Measurements from ENCODE around the gene GSC2.

- TF ChIP-seq CTCF (IDR thresholded peaks at IDR 0.05): no peak
- TF ChIP-seq POLR2A (IDR thresholded peaks at IDR 0.05): no peak
- TF ChIP-seq EP300 (IDR thresholded peaks at IDR 0.05): no peak
- no peak for TF ChIP-seq POLR2AphosphoS5 (IDR thresholded peaks at IDR 0.05)
These were observed 2.8 kb downstream of the GSC2 start for GRCh38 chr22:19147195-19147780.

All from suprapubic skin (tissue), 4 donors.